Neural crest cell (in vitro differentiated cells): Measurements from ENCODE around the gene ZAR1L. TPM values are rescaled to one million over a fixed set of nuclear protein-coding genes. Genes with fewer than 3 reads are reported as not detected.

Experiments used
- DNase-seq: peaks from one replicate; pipeline ENCODE4 v3.0.0; 2021; ENCODE audit warnings: low read depth, mixed read lengths, low spot score
- H3K27ac Mint-ChIP-seq: one replicate; pipeline ENCODE4 v1.8.0; 2021; ENCODE audit warnings: mild to moderate bottlenecking, mixed read lengths; ENCODE audit not compliant: unreplicated experiment
- H3K27me3 Mint-ChIP-seq: 2 replicates; pipeline ENCODE4 v1.8.0; 2021; ENCODE audit warnings: low read depth, mild to moderate bottlenecking, mixed read lengths
- H3K36me3 Mint-ChIP-seq: 2 replicates; pipeline ENCODE4 v1.8.0; 2021; ENCODE audit warnings: low read depth, mild to moderate bottlenecking, mixed read lengths
- H3K4me1 Mint-ChIP-seq: 2 replicates; pipeline ENCODE4 v1.8.0; 2021; ENCODE audit warnings: mixed read lengths
- H3K4me3 Mint-ChIP-seq: one replicate; pipeline ENCODE4 v1.8.0; 2021; ENCODE audit warnings: mild to moderate bottlenecking, mixed read lengths
- H3K9me3 Mint-ChIP-seq: 2 replicates; pipeline ENCODE4 v1.8.0; 2021; ENCODE audit warnings: mixed read lengths
- total RNA-seq: library from RNA; stranded (reverse); gene quantifications from 2 replicates; pipeline ENCODE4 v1.2.1, GENCODE V29; 2021
- TF ChIP-seq, protein P1 (sequence below): fragments of 200-600 bp; sonication (generic); conservative IDR thresholded peaks from 2 replicates; pipeline ENCODE4 v1.5.0; 2021; ENCODE audit warnings: antibody characterized with exemption, mild to moderate bottlenecking

Gene ZAR1L
- total RNA-seq, 1 donor from 2014 or later, result 0.26 TPM

- H3K36me3 Mint-ChIP-seq, result no peaks in the 10 kb centered on the region
- no peaks in the 10 kb centered on the region for H3K9me3 Mint-ChIP-seq
- peaks cover 25% of the 10 kb centered on the region for H3K4me1 Mint-ChIP-seq
- DNase-seq, result no peak
- H3K27me3 Mint-ChIP-seq, result no peaks in the 10 kb centered on the region
- TF ChIP-seq, protein P1, sequence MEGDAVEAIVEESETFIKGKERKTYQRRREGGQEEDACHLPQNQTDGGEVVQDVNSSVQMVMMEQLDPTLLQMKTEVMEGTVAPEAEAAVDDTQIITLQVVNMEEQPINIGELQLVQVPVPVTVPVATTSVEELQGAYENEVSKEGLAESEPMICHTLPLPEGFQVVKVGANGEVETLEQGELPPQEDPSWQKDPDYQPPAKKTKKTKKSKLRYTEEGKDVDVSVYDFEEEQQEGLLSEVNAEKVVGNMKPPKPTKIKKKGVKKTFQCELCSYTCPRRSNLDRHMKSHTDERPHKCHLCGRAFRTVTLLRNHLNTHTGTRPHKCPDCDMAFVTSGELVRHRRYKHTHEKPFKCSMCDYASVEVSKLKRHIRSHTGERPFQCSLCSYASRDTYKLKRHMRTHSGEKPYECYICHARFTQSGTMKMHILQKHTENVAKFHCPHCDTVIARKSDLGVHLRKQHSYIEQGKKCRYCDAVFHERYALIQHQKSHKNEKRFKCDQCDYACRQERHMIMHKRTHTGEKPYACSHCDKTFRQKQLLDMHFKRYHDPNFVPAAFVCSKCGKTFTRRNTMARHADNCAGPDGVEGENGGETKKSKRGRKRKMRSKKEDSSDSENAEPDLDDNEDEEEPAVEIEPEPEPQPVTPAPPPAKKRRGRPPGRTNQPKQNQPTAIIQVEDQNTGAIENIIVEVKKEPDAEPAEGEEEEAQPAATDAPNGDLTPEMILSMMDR, result no peak
- no peak overlapping the region for H3K27ac Mint-ChIP-seq
- H3K4me3 Mint-ChIP-seq, result no peak overlapping the region
Observed at GRCh38 chr13:32262619-32263018, 52.5 kb downstream of the ZAR1L start.

DNA sequence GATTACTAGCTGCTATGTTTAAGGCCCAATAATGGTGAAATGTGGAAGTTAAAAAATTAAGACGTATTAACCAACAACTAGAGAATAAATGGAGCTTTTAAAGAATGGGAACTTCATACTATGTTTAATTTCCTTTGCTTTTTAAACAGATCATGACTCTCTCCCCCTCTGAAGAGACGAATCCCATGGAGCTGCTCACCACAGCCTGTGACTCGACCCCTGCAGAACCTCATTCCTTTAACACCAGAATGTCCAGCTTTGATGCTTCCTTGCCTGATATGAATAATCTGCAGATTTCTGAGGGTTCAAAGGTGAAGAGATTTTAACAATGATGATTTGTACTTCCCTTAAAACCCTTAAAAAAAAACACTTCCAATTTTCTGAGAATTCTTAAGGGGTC, 53.0 kb downstream of the ZAR1L start:
- no peaks in the 10 kb centered on the region for H3K27me3 Mint-ChIP-seq
- no peaks in the 10 kb centered on the region for H3K36me3 Mint-ChIP-seq
- H3K9me3 Mint-ChIP-seq, result no peaks in the 10 kb centered on the region
- H3K27ac Mint-ChIP-seq, result no peak overlapping the region
- TF ChIP-seq, protein P1, result no peak
- no peak overlapping the region for H3K4me3 Mint-ChIP-seq
- no peak for DNase-seq
- peaks cover 25% of the 10 kb centered on the region for H3K4me1 Mint-ChIP-seq

- Mint-ChIP-seq H3K4me3 (no peak overlapping the region), H3K36me3 (no peaks in the 10 kb centered on the region), H3K9me3 (no peaks in the 10 kb centered on the region), H3K27me3 (no peaks in the 10 kb centered on the region), H3K27ac (no peak overlapping the region), H3K4me1 (peaks cover 25% of the 10 kb centered on the region)
- TF ChIP-seq, protein P1, result no peak
- DNase-seq, result no peak
Observed at GRCh38 chr13:32261567-32261966, 53.6 kb downstream of the ZAR1L start.

DNA sequence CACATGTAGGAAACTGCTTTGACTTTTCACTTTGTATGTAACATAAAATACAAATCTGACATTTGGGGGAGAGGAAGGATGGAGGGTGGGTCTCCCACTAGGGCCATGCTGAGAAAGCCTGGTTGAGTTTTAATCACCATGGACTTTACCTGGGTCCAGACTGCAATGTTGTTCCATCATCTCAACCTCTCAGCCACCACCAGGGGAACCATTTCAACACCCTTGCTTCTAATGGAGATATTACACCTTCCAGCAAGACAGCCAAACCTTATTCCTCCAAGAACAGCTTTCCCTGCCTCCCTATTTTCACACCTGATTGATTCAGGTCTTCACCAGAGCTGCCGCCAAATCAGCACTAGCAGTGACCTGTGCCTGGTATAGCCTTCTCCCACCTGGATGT, 56.0 kb downstream of the ZAR1L start:
- peaks cover 12% of the 10 kb centered on the region for H3K4me1 Mint-ChIP-seq
- DNase-seq, result no peak
- H3K4me3 Mint-ChIP-seq, result no peak overlapping the region
- TF ChIP-seq, protein P1, result peak; percentile 29
- H3K27ac Mint-ChIP-seq, result no peak overlapping the region
- H3K9me3 Mint-ChIP-seq, result no peaks in the 10 kb centered on the region
- H3K27me3 Mint-ChIP-seq, result no peaks in the 10 kb centered on the region
- no peaks in the 10 kb centered on the region for H3K36me3 Mint-ChIP-seq

DNA sequence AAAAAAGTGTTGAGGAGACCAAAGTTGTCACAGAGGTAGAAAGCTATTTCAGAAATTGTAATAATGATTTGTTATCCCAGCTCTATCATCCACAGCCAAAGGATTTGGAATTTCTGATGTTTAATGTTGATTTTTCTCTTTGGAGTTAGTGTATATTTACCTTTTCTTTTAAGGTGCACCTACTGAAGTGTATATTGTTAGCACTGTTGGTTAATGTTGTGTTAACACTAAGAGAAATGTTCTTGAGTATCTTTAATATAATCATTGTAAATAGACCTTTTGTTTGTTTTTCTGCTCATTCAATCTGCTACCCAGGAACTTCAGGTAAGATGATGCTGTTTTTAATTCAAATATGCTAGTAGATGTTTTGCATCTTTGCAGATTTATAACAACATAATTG, 57.5 kb downstream of the ZAR1L start:
- TF ChIP-seq, protein P1, result no peak
- no peaks in the 10 kb centered on the region for H3K36me3 Mint-ChIP-seq
- no peak overlapping the region for H3K27ac Mint-ChIP-seq
- no peak for DNase-seq
- no peak overlapping the region for H3K4me3 Mint-ChIP-seq
- no peaks in the 10 kb centered on the region for H3K9me3 Mint-ChIP-seq
- peaks cover 12% of the 10 kb centered on the region for H3K4me1 Mint-ChIP-seq
- H3K27me3 Mint-ChIP-seq, result no peaks in the 10 kb centered on the region

DNA sequence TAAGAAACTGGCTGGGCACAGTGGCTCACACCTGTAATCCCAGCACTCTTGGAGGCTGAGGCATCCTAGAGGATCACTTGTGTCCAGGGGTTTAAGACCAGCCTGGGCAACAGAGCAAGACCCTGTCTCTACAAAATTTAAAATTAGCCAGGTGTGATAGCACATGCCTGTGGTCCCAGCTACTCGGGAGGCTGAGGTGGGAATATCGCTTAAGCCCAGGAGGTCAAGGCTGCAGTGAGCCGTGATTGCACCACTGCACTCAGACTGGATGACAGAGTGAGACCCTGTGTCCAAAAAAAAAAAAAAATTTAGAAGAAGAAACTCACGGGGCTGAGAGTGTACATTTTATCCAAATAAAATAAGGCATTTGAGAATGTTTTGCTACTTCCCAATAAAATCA, 58.9 kb downstream of the ZAR1L start:
- Mint-ChIP-seq H3K36me3 (no peaks in the 10 kb centered on the region), H3K9me3 (no peaks in the 10 kb centered on the region), H3K4me1 (peaks cover 1% of the 10 kb centered on the region), H3K27me3 (no peaks in the 10 kb centered on the region), H3K4me3 (no peak overlapping the region), H3K27ac (no peak overlapping the region)
- TF ChIP-seq, protein P1, result no peak
- no peak for DNase-seq
